IPS-18a (cell line): ENCODE measurements around the gene TMEM240.
"Not testable (repeated sequence)": the region's sequence is repeated elsewhere in the genome, so short reads cannot be mapped to it uniquely, and the experiment has no call there.

ENCODE experiments used
- H3K27ac ChIP-seq: one replicate; pipeline ENCODE4 v1.5.1; 2013; ENCODE audit warnings: low read length
- H3K27me3 ChIP-seq: one replicate; pipeline ENCODE4 v1.6.1; 2013; ENCODE audit warnings: mild to moderate bottlenecking, low read length; ENCODE audit not compliant: control insufficient read depth, insufficient read depth
- H3K36me3 ChIP-seq: one replicate; pipeline ENCODE4 v1.6.1; 2013; ENCODE audit warnings: low read depth, low read length; ENCODE audit not compliant: control insufficient read depth
- H3K4me1 ChIP-seq: one replicate; pipeline ENCODE4 v1.6.1; 2013; ENCODE audit warnings: low read depth, low read length; ENCODE audit not compliant: control insufficient read depth
- H3K4me3 ChIP-seq: one replicate; pipeline ENCODE4 v1.5.1; 2013; ENCODE audit warnings: low read length
- H3K9ac ChIP-seq: one replicate; pipeline ENCODE4 v1.6.1; 2013; ENCODE audit warnings: mild to moderate bottlenecking, low read length, moderate library complexity
- H3K9me3 ChIP-seq: one replicate; pipeline ENCODE4 v1.6.1; 2013; ENCODE audit warnings: low read depth, low read length; ENCODE audit not compliant: control insufficient read depth

TMEM240 gene

DNA sequence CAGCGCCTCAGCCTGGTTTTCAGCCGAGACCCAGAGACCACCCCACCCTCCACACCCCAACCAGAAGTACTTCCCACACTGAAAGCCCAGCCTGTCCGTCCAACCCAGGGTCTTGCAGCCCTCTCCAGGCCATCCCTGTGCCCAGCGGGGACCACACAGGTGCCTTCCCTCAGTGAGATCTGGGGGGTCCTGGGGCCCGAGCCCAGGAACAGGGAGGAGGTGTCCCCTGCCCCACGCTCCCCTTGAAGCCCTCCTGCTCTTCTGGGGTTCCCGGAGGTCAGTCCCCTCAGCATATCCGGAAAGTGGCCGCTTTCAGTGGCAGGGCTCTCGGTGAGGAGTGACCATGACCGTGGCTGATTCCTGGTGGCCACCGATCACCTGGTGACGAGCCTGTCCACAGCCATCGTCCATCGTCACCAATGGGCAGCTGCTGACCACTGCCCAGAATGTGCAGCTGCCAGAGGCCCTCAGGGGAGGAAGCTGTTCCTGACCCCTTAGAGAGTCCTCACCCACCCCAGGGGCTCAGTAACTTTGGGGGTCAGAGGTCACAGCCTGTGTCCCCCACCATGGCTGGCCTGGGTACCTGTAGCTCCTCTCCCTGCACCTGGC, 3.4 kb downstream of the TMEM240 start:
- Histone ChIP-seq H3K9ac (no peak overlapping the region), H3K27ac (no peak overlapping the region), H3K4me1 (no peaks in the 10 kb centered on the region), H3K9me3 (no peaks in the 10 kb centered on the region), H3K27me3 (no peaks in the 10 kb centered on the region), H3K36me3 (peaks cover 6% of the 10 kb centered on the region), H3K4me3 (no peak overlapping the region)

DNA sequence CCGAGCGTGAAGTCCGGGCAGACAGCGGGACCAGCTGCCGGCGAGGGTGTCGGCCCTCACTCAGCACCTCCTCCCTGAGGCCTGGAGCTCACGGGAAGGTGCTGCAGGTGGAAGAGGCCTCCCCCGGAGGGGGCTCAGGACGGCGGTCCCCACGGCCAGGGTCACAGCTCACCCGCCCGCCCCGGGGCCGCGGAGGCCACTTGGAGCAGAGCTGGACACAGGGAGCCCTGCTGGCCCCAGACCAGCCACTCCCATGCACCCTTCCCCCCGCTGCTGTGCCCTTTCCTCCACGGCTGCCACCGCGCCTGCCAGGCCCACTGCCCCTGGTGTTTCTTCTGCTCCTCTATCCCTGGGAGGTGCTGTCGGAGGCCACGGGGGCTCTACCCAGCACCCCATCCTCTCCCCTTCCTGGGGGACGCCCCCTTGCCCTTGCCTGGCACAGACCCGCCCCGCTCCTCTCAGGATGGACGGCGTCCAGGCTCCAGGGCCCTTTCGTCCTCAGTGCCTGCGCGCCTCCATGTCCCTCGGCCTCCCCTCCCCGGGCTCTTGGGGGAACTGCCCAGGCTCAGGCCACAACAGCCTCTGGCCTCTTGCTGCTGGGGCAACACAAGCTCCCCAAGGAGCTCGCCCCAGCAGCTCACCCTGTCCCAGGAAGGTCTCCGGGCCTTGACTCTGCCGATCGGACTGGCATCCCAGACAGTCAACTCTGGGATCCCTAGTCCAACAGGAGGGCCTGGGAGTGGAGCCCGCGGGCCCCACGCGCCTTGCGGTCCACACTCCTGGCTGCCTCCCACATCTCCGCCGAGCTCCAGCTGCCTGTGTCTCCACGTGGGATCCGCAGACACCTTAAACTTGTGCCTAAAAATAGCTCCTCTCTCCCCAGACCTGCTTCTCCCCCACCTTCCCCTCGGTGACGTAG, 4.1 kb downstream of the TMEM240 start:
- H3K4me1 ChIP-seq = no peaks in the 10 kb centered on the region
- H3K4me3 ChIP-seq = no peak overlapping the region
- H3K27ac ChIP-seq = no peak overlapping the region
- H3K36me3 ChIP-seq = no peaks in the 10 kb centered on the region
- H3K9me3 ChIP-seq = no peaks in the 10 kb centered on the region
- H3K27me3 ChIP-seq = no peaks in the 10 kb centered on the region
- no peak overlapping the region for H3K9ac ChIP-seq

DNA sequence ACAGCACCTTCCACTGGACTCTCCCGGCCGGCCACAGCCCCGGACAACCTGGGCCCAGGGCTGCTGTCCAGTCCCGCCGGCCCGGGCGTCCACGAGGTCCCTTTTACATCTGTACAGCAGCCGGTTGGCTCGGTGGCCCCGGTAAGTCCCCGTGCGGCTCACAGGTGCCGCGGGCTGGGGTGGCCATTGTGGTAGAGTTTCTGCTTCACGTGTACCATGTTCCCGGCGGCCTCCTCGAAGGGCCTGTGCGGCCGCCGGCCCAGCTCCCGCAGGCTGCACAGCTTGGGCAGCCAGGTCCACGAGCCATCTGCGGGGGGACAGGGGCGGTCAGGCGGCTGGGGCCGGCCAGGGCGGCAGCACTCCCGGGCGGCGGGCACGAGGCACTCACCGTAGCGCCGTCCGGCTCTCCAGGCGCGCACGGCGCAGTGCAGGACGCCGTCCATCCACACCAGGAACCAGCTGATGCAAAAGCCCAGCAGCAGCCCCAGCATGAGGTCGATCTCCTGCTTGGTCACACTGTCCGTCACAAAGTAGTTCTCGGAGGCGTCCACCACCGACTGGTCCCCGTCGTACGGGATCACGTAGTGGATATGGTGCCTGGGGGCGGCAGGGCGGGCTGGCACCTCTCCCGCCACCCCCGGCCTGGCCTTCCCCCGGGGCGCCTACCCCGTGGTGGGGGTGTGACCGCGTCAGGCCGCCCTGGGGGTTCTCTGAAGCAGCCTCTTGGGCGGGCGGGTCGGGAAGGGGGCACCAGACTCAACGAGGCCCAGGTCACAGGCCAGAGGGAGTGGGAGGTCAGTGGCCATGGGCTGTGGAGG, 5.0 kb downstream of the TMEM240 start:
- no peaks in the 10 kb centered on the region for H3K27me3 ChIP-seq
- H3K9me3 ChIP-seq = no peaks in the 10 kb centered on the region

DNA sequence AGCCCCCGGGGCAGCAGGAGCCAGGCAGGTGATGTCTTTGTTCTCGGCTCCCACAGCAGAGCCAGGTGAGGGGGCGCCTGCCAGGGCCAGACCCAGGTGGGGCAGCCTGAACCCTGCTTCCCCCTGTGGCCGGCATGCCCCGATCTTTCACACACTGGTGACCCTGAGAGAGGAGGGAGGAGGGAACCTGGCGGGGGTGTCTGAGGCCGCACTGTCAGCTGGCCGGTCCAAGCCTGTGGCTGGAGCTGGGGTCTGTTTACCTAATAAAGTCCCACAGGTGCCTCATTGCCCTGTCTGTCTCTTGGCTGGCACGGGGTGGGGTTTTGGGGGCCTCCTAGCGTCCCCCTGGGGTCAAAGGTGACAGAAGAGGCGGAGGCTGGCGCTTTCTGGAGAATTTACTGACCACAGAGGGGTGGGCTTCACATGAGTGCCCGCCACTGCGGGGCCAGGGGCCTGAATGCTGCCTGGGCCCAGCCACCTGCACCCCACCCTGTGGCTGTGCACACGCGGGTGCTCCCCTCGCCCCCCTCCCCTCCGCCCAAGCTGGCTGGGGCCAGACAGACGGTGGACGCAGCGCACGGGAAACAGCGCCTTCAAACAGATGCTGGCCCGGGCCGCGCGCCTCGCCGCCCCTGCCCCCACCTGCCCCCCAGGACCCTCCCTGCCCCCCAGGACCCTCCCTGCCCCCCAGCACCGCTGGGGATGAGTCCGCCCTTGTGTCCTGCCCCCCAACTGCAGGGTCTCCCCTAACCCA, 5.8 kb downstream of the TMEM240 start:
- H3K36me3 ChIP-seq = peaks cover 2% of the 10 kb centered on the region

More for the DNA sequence above, 5.0 kb downstream of the TMEM240 start:
- H3K9ac ChIP-seq = no peak overlapping the region
- H3K4me3 ChIP-seq = no peak overlapping the region
- no peak overlapping the region for H3K27ac ChIP-seq
- no peaks in the 10 kb centered on the region for H3K4me1 ChIP-seq
- H3K36me3 ChIP-seq = no peaks in the 10 kb centered on the region

DNA sequence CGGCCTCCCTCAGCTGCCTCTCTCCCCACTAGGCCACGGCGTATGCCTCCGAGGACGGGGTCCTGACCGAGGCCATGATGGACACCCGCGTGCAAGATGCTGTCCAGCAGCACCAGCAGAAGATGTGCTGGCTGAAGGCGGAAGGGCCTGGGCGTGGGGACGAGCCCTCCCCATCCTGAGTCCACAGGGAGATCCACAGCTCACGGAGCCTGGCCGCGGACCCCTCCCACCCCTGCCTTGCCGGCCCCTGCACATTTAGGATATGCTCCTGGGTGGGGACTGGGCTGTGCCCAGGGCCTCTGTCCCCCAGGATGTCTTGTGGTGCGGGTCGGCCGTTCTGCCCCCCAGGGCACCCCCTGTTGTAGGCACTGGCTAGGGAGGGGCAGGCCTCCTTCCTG, 6.5 kb downstream of the TMEM240 start:
- H3K27ac ChIP-seq, H3K36me3 ChIP-seq: not testable (repeated sequence)

More for the DNA sequence above, 5.8 kb downstream of the TMEM240 start:
- Histone ChIP-seq H3K4me3 (no peak overlapping the region), H3K9ac (no peak overlapping the region), H3K27ac (no peak overlapping the region), H3K9me3 (no peaks in the 10 kb centered on the region), H3K27me3 (no peaks in the 10 kb centered on the region), H3K4me1 (no peaks in the 10 kb centered on the region)

DNA sequence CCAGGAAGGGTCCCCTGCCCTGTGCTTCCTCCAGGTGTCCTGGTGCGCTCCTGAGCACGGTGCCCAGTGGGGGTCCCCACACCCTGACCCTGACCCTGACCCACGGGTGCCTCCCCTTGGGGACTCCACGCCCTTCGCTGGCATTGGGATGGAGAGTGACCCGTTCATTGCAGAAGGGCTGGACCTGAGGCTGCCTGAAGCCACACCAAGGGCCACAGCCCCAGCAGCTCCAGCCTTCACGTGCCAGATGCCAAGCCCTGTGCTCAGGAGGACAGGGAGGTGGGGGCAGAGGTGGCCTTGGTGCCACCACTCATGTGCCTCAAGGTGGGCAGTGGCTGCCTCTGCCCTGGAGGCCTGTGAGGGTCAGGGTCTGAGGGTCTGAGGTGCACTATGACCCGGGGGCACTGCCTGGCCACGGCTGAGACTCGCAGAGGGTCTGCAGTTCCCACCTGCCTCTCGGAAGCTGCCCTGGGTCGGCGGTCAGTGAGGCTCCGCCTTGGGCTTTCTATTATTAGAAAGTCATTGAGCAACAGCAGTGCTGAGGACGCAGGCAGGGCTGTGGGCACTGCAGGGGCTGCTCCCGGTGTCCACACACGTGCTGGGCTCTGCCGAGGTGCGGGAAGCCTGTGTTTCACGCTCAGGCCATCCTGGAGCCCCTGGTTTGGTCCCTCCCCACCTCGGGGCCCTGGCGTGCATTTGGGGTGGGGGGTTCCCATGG, 7.1 kb downstream of the TMEM240 start:
- H3K4me1 ChIP-seq, H3K9me3 ChIP-seq, H3K36me3 ChIP-seq, H3K9ac ChIP-seq, H3K27ac ChIP-seq, H3K27me3 ChIP-seq, H3K4me3 ChIP-seq: not testable (repeated sequence)

More for the DNA sequence above, 6.5 kb downstream of the TMEM240 start:
- H3K9ac ChIP-seq, H3K27me3 ChIP-seq, H3K9me3 ChIP-seq, H3K4me1 ChIP-seq, H3K4me3 ChIP-seq: not testable (repeated sequence)

DNA sequence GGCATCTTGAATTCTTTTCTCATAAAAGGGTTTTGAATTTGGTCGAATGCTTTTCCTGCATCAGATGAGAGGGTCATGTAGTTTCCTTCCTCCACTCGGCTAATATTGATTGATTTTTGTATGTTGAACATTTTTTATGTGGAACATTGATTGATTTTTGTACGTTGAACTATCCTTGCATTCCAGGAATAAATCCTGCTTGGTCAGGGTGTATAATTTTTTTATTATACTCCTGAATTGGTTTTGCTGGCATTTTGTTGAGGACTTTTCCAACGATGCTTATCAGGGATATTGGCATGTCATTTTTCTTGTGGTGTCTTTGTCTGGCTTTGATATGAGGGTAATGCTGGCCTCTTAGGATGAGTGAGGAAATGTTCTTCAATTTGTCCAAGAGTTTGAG, 8.5 kb downstream of the TMEM240 start:
- H3K27me3 ChIP-seq = no peaks in the 10 kb centered on the region
- no peak overlapping the region for H3K9ac ChIP-seq
- no peak overlapping the region for H3K4me3 ChIP-seq
- no peak overlapping the region for H3K27ac ChIP-seq
- peaks cover 15% of the 10 kb centered on the region for H3K36me3 ChIP-seq
- H3K9me3 ChIP-seq = no peaks in the 10 kb centered on the region
- no peaks in the 10 kb centered on the region for H3K4me1 ChIP-seq

DNA sequence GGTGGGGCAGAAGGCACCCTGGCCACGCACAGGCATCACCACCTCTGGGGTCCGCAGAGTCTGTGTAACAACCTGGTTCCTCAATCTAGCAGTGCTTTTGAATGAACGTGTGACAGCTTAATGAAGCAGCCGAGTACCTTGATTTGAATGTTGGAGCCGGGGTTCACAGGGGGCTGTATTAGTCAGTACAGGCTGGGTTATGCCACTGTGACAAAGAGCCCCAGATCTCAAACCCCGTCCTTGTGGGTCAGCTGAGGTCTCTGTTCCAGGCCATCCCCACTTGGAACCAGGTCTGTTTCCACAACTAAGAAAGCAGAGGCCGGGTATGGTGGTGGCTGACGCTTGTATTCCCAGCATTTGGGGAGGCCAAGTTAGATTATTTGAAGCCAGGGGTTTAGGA, 10.5 kb downstream of the TMEM240 start:
- peaks cover 22% of the 10 kb centered on the region for H3K36me3 ChIP-seq

DNA sequence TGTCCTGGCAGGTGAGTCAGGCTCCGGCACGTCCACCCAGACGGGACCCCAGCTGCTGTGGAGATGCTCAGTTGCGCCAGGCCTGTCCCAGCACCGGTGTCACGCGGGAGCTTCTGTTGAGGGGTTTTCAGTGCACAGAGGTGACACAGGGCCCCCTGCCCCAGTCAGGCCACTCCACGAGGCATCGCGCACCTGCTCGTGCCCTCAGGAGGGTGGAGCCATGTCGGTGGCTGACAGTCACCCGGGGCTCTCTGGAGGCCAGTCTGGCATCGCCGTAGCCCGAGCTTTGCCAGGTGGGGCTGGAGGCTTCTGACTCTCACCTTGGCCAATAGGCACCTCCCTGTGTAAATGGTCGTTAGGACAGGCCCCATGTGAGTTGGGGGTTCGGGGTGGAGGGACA, 11.1 kb downstream of the TMEM240 start:
- no peaks in the 10 kb centered on the region for H3K27me3 ChIP-seq
- no peaks in the 10 kb centered on the region for H3K9me3 ChIP-seq
- H3K27ac ChIP-seq = no peak overlapping the region
- no peaks in the 10 kb centered on the region for H3K4me1 ChIP-seq
- H3K36me3 ChIP-seq = peaks cover 22% of the 10 kb centered on the region
- H3K4me3 ChIP-seq = no peak overlapping the region
- no peak overlapping the region for H3K9ac ChIP-seq

More for the DNA sequence above, 10.5 kb downstream of the TMEM240 start:
- Histone ChIP-seq H3K27ac (no peak overlapping the region), H3K4me3 (no peak overlapping the region), H3K27me3 (no peaks in the 10 kb centered on the region), H3K4me1 (no peaks in the 10 kb centered on the region), H3K9me3 (no peaks in the 10 kb centered on the region), H3K9ac (no peak overlapping the region)

DNA sequence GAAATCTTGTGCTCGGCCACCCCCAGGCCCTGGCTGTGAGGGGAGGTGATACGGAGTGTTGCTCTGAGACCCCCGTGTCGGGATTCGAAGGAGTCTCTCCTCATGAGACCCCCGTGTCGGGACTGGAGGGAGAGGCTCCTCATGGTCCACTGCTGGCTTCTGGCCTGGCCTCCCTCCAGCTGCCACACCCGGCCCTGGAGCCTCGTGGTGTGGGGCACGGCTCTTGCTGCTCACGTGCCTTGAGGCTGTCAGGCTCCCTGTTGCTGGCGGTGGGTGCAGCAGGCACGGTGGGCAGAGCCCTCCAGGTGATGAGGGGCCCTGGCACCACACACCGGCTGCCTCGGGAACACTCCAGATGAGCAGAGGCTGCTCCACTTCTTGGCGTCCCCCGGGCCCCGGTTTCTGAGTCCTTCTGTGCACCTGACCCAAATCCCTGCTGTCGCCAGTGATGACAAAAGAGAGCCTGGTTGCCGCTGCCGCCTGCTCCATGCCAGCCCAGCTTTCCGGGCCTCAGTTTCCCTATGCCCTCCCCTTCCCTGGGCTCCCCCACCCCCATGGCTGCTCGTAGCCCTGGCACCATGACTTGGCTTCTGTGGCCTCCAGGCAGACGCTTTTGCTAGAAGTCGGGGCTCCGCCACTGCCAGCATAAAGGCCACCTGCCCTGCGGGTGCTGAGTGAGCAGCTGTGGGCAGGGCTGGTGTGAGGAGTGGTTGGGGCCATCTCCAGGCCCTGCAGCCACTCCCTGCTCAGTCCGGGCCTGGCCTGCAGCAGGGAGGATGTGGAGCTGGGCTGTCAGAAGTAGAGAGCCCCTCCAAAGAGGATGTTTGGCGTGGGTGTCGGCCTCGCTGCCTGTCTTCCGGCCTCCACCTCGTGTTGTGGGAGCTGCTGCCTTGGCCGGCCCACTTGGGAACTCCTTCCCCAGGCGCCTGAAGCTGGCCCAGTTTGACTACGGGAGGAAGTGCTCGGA, 11.8 kb downstream of the TMEM240 start:
- H3K9ac ChIP-seq = no peak overlapping the region
- no peaks in the 10 kb centered on the region for H3K4me1 ChIP-seq
- no peak overlapping the region for H3K27ac ChIP-seq
- H3K27me3 ChIP-seq = no peaks in the 10 kb centered on the region
- H3K9me3 ChIP-seq = no peaks in the 10 kb centered on the region
- peaks cover 22% of the 10 kb centered on the region for H3K36me3 ChIP-seq
- no peak overlapping the region for H3K4me3 ChIP-seq
